ENCODE data around the gene STIM1. TPM values are rescaled to one million over a fixed set of nuclear protein-coding genes. Genes with fewer than 3 reads are reported as not detected.

The STIM1 gene
- total RNA-seq, 2 donors from 2014 or later, result 115 to 125 TPM

DNA sequence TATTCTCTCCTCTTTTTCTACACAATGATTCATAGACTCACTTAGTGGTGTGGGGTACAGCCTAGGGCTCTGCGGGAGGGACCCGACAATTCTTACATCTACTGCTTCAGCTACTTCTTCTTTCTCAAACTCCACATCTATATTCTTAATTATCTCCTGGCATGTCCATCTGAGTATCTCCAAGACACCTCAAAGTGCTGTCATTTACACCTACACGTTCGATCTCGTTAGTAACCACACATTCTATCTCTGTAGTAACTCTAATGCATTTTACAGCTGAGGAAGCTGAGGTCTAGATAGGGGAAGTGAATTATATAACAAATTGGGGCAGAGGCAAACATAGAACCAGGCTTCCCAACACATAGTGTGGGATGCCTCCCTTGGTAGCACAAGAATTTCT lies 211.4 kb downstream of the STIM1 start:
- peak overlapping the region; percentile 94 for H3K27ac Mint-ChIP-seq
- H3K9me3 ChIP-seq (ENCODE audit: control insufficient read depth, low read length, poor library complexity, severe bottlenecking), result no peaks in the 10 kb centered on the region
- DNase-seq (no peak), ATAC-seq (peak; percentile 71)
- H3K36me3 Mint-ChIP-seq (ENCODE audit: low read depth), result peaks cover 7% of the 10 kb centered on the region
- peak overlapping the region; percentile 55 for H3K4me3 Mint-ChIP-seq
- peaks cover 62% of the 10 kb centered on the region for H3K4me1 Mint-ChIP-seq
- no peaks in the 10 kb centered on the region for H3K27me3 Mint-ChIP-seq

DNA sequence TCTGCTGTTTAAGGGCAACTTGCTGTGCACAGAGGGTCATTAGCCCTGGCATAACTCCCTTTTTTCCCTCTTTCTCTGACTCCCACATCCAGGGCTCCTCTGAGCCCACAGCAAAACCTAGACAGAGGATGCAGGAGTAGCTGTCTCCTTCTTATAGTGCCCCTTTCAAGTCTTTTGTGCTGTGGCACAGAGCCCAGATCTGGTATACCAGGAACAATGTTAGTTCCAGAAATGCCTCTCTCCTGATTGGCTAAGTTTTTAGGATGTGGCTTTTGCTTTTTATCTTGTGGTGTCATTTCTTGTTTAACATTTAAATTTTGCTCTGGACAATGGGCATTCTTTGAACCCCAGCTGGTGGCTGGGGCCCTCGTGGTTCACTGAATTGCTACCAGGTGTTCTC lies 213.5 kb downstream of the STIM1 start:
- no peaks in the 10 kb centered on the region for H3K27me3 Mint-ChIP-seq
- no peak for ATAC-seq
- peaks cover 7% of the 10 kb centered on the region for H3K36me3 Mint-ChIP-seq (ENCODE audit: low read depth)

DNA sequence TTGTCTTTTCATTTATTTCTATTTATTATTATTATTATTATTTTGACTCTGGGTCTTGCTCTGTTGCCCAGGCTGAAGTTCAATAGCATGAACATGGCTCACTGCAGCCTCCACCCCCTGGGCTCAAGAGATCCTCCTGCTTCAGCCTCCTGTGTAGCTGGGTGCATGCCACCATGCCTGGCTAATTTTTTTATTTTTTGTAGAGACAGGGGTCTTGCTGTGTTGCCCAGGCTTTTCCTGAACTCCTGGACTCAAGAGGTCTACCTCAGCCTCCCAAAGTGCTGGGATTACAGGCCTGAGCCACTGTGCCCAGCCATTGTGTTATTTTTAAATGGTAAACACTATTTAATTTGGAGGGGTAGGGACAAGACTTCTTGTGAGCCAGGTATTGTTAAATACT lies 215.9 kb downstream of the STIM1 start:
- no peaks in the 10 kb centered on the region for H3K27me3 Mint-ChIP-seq
- H3K4me1 Mint-ChIP-seq, result peaks cover 53% of the 10 kb centered on the region
- H3K36me3 Mint-ChIP-seq (ENCODE audit: low read depth), result peaks cover 7% of the 10 kb centered on the region
- peak overlapping the region; percentile 73 for H3K27ac Mint-ChIP-seq
- no peak overlapping the region for H3K4me3 Mint-ChIP-seq
- DNase-seq, result no peak
- no peak for ATAC-seq
- no peaks in the 10 kb centered on the region for H3K9me3 ChIP-seq (ENCODE audit: control insufficient read depth, low read length, poor library complexity, severe bottlenecking)

More for the DNA sequence above, 213.5 kb downstream of the STIM1 start:
- no peaks in the 10 kb centered on the region for H3K9me3 ChIP-seq (ENCODE audit: control insufficient read depth, low read length, poor library complexity, severe bottlenecking)
- H3K4me3 Mint-ChIP-seq, result peak overlapping the region; percentile 61
- H3K4me1 Mint-ChIP-seq, result peaks cover 74% of the 10 kb centered on the region
- no peak for DNase-seq
- H3K27ac Mint-ChIP-seq, result peak overlapping the region; percentile 94

DNA sequence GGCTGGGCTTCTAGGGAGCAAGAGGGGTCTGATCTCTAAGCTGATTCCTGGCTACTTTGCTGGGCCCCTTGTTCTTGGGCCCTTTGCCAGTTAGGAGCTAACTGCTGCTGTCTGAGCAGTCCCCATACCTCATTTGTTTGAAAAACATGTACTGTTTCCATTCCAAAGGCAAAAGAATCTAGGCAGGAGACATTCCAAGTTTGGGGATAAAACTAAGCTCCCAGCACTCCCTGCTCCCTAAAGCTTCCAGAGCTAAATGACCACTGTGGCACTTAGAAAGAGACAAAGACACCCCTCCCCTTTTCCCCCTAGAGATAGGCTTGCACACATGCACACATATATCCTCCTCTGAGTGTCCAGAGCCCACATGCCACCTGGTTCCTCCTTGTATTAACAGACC lies 216.4 kb downstream of the STIM1 start:
- Mint-ChIP-seq H3K27me3 (no peaks in the 10 kb centered on the region), H3K4me1 (peaks cover 49% of the 10 kb centered on the region), H3K4me3 (no peak overlapping the region), H3K27ac (peak overlapping the region; percentile 73), H3K36me3 (ENCODE audit: low read depth) (peaks cover 7% of the 10 kb centered on the region)
- ATAC-seq (no peak), DNase-seq (no peak)
- H3K9me3 ChIP-seq (ENCODE audit: control insufficient read depth, low read length, poor library complexity, severe bottlenecking), result no peaks in the 10 kb centered on the region

DNA sequence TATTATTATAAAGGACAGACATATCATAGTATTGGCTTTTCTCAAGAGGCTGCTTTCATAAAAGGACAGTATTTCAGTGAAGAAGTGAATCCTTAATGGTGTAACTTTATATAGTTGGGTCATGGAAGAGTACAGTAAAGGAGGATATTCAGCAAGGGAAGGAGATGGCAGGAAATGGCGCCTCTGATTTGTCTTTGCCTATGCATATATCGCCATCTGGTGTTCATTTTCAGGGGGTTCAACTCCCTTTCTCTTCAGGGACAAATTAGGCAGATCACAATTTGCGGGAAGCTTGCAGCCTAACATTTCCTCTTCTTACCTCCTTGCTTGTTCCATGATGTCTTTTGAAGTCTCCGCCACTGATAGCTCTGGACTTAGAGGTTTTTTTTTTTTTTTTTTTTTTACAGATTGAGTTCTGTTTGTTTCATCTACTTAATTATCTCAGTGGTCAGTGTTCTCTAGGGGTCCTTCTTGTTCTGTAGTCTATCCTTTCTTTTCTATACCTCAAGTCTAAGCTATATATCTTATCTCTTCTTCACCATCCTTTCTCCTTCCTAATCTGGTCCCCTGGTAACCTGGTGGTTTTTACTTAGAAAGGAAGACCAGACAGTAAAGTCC lies 217.3 kb downstream of the STIM1 start:
- ATAC-seq (peak; percentile 88), DNase-seq (peak in 2 of 3 donors; percentile 16 to 27)
- Mint-ChIP-seq H3K36me3 (ENCODE audit: low read depth) (peaks cover 7% of the 10 kb centered on the region), H3K4me1 (peaks cover 44% of the 10 kb centered on the region), H3K27me3 (no peaks in the 10 kb centered on the region), H3K27ac (peak overlapping the region; percentile 73), H3K4me3 (no peak overlapping the region)
- no peaks in the 10 kb centered on the region for H3K9me3 ChIP-seq (ENCODE audit: control insufficient read depth, low read length, poor library complexity, severe bottlenecking)

DNA sequence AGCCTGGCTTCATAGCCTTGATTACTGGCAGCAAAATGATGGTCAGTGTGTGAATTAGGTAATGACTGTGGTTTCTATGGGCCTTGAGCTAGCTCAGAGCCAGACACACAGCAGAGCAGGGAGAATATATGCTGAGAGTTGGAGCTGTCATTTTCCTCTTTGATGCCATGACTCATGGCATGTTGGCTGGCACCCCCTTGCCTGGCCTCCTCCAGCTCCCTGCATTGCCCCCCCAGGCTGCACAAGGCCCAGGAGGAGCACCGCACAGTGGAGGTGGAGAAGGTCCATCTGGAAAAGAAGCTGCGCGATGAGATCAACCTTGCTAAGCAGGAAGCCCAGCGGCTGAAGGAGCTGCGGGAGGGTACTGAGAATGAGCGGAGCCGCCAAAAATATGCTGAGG lies 218.8 kb downstream of the STIM1 start:
- H3K9me3 ChIP-seq (ENCODE audit: control insufficient read depth, low read length, poor library complexity, severe bottlenecking), result no peaks in the 10 kb centered on the region
- H3K27ac Mint-ChIP-seq, result no peak overlapping the region
- DNase-seq (no peak), ATAC-seq (no peak)
- peaks cover 32% of the 10 kb centered on the region for H3K4me1 Mint-ChIP-seq
- H3K4me3 Mint-ChIP-seq, result peak overlapping the region; percentile 41
- H3K27me3 Mint-ChIP-seq, result no peaks in the 10 kb centered on the region
- H3K36me3 Mint-ChIP-seq (ENCODE audit: low read depth), result peaks cover 7% of the 10 kb centered on the region

DNA sequence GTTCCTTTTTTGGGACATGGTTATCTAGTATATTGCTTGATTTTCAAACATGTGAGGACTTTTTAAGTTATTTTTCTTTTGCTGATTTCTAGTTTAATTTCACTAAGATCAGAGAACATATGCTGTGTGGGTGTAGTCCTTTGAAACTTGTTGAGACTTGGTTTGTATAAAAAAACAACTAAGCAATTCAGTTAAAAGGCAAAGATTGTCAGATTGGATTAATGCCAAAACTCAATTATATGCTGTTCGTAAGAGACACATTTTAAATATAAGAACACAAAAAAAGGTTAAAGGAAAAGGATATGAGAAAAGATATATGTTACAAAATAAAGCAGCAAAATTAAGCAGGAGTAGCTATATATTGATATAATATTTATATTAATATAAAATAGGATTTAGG lies 221.3 kb downstream of the STIM1 start:
- ATAC-seq (no peak), DNase-seq (no peak)
- Mint-ChIP-seq H3K4me3 (no peak overlapping the region), H3K4me1 (peaks cover 23% of the 10 kb centered on the region), H3K36me3 (ENCODE audit: low read depth) (no peaks in the 10 kb centered on the region), H3K27me3 (no peaks in the 10 kb centered on the region), H3K27ac (peak overlapping the region; percentile 79)
- H3K9me3 ChIP-seq (ENCODE audit: control insufficient read depth, low read length, poor library complexity, severe bottlenecking), result no peaks in the 10 kb centered on the region

DNA sequence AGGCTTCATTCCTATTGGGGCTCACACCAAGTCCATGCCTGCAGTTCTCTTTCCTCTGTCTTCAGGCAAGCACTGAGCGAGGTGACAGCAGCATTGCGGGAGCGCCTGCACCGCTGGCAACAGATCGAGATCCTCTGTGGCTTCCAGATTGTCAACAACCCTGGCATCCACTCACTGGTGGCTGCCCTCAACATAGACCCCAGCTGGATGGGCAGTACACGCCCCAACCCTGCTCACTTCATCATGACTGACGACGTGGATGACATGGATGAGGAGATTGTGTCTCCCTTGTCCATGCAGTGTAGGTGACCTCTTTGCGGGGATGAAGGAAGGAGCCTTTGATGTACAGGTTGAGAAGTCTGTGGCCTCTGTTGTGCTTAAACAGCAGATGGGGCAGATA lies 227.7 kb downstream of the STIM1 start:
- peaks cover 26% of the 10 kb centered on the region for H3K36me3 Mint-ChIP-seq (ENCODE audit: low read depth)
- peaks cover 32% of the 10 kb centered on the region for H3K4me1 Mint-ChIP-seq
- no peaks in the 10 kb centered on the region for H3K9me3 ChIP-seq (ENCODE audit: control insufficient read depth, low read length, poor library complexity, severe bottlenecking)
- H3K27ac Mint-ChIP-seq, result peak overlapping the region; percentile 88
- DNase-seq (no peak), ATAC-seq (no peak)
- H3K4me3 Mint-ChIP-seq, result no peak overlapping the region
- no peaks in the 10 kb centered on the region for H3K27me3 Mint-ChIP-seq

DNA sequence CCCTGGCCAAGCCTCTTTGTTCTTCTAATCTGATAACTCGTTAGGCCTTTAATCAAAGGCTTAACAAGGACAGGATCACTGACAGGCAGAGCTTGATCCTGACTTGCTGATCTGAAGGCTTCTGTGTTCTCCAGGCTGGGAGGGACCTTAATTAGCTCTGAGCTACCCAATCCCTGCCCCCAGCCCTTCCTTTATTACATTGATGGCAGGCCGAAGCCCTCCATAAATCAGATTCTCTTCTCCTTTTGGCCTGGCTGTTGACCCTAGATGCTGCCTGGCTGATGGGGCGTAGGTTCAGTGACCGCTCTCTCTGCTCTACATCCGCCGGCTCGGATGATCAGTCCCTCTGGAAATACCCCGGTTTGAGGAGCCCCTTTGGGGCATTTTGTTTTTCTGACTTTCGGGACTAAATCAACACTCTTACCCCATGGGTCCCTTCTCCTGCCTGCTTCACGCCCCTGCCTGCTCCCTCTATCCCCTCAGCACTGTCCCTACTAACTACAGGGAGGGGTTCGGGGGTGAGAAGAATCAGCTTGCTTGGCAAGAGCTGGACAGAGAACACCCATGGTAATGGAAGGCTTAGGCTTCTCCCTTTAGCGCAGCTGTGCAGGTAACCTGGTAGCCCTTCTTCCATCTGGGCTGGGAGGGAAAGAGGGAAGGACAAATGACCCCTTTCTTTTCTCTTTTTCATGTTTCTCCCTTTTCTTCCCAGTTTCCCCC lies 229.1 kb downstream of the STIM1 start:
- H3K36me3 Mint-ChIP-seq (ENCODE audit: low read depth), result peaks cover 27% of the 10 kb centered on the region
- no peaks in the 10 kb centered on the region for H3K9me3 ChIP-seq (ENCODE audit: control insufficient read depth, low read length, poor library complexity, severe bottlenecking)
- DNase-seq (no peak), ATAC-seq (no peak)
- H3K4me3 Mint-ChIP-seq, result no peak overlapping the region
- no peaks in the 10 kb centered on the region for H3K27me3 Mint-ChIP-seq
- peaks cover 43% of the 10 kb centered on the region for H3K4me1 Mint-ChIP-seq
- H3K27ac Mint-ChIP-seq, result peak overlapping the region; percentile 88

DNA sequence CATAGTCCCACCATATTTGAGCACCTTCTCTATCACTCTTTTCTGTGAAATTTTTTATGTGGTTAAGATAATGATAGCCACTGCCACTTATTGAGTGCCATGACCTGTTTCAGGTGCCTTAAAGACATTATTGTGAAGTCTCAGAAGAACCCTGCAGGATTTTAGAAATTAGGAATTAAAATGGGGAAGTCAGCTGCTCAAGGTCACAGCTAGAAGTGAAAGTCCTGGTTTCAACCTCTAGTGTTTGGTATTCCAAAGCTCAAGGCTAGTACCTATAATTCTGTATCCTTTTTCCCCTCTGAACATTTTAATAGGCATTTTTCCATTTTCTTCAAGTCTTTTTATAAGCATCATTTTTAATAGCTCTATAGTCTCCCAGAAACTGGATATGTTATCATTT lies 230.1 kb downstream of the STIM1 start:
- H3K36me3 Mint-ChIP-seq (ENCODE audit: low read depth), result peaks cover 27% of the 10 kb centered on the region
- ATAC-seq (no peak), DNase-seq (no peak)
- H3K27ac Mint-ChIP-seq, result peak overlapping the region; percentile 75
- peaks cover 52% of the 10 kb centered on the region for H3K4me1 Mint-ChIP-seq
- no peaks in the 10 kb centered on the region for H3K9me3 ChIP-seq (ENCODE audit: control insufficient read depth, low read length, poor library complexity, severe bottlenecking)
- H3K4me3 Mint-ChIP-seq, result no peak overlapping the region
- H3K27me3 Mint-ChIP-seq, result no peaks in the 10 kb centered on the region

DNA sequence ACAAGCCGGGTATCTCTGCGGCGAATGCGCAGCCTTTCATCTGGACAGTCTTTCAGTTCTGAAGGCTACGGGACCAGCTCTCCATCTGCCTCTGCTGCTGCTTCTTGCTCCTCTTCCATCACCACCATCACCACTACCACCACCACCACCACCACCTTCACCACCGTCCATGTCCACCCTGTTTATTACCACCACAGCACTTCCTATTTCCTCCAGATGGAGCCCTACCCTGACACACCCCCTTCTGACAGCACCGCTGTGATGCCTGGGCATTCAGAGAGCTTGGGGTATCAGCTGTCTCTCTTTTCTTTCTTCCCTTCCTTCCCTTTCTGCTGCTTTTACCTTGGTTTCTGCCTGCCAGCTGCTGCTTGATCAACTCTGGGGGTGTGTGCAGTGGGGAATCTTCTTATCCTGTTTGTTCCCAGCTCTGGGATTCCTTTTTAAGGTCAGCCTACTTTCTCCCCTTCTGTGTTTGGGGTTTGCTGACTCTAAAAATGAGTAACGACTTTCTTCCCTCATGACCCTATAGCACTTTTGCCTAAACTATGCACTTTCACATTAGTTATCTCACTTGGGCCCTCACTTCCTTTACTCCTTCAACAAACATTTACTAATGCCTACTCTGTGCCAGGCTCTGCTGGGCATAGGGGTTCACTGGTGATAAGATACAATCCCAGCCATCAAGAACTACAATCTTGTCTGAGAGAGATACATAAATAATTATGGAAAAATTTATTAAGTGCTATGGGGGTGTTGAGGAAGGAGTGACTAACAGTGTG lies 231.3 kb downstream of the STIM1 start:
- no peaks in the 10 kb centered on the region for H3K27me3 Mint-ChIP-seq
- peaks cover 59% of the 10 kb centered on the region for H3K4me1 Mint-ChIP-seq
- ATAC-seq (no peak), DNase-seq (no peak)
- H3K27ac Mint-ChIP-seq, result peak overlapping the region; percentile 77
- H3K36me3 Mint-ChIP-seq (ENCODE audit: low read depth), result peaks cover 31% of the 10 kb centered on the region
- H3K4me3 Mint-ChIP-seq, result no peak overlapping the region
- no peaks in the 10 kb centered on the region for H3K9me3 ChIP-seq (ENCODE audit: control insufficient read depth, low read length, poor library complexity, severe bottlenecking)

DNA sequence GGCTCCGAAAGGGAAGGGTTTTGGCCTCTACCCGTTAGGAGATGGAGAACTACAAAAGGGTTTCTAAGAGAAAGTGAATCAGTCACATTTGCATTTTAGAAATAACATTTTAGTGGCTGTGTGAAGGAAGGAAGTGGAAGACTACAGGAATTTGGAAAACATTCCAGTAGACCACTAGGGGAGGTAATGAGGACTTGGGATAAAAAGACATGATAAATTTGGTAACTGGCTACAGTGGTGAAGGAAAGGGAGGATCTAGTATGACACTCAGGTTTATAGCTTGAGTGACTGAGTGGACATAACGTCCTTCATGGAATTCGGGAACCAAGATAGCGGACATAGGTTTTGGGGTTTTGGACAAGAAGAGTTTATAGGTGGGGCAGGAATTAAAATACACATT lies 232.1 kb downstream of the STIM1 start:
- Mint-ChIP-seq H3K4me3 (no peak overlapping the region), H3K36me3 (ENCODE audit: low read depth) (peaks cover 29% of the 10 kb centered on the region), H3K4me1 (peaks cover 67% of the 10 kb centered on the region), H3K27me3 (no peaks in the 10 kb centered on the region), H3K27ac (peak overlapping the region; percentile 77)
- DNase-seq (no peak), ATAC-seq (no peak)
- no peaks in the 10 kb centered on the region for H3K9me3 ChIP-seq (ENCODE audit: control insufficient read depth, low read length, poor library complexity, severe bottlenecking)

DNA sequence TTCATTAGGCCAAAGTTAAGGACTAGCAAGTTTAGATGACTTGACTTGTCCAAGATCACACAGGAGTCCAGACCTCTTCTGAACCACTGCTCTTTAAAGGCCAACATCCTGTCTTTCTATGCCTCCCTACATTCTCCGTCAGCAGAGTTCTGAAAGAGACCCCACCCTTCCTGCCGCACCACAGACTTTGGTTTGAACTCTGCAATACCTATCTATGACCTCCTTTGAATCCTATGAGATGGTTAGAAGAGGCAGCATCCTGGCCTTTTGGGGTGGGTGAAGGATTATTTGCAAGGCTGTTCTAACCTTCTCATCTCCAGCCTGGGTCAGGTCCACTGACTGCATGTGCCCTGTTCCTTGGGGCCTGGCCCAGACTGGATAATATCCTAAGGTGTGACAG lies 234.8 kb downstream of the STIM1 start:
- H3K9me3 ChIP-seq (ENCODE audit: control insufficient read depth, low read length, poor library complexity, severe bottlenecking), result no peaks in the 10 kb centered on the region
- Mint-ChIP-seq H3K27me3 (no peaks in the 10 kb centered on the region), H3K4me1 (peaks cover 71% of the 10 kb centered on the region), H3K36me3 (ENCODE audit: low read depth) (peaks cover 23% of the 10 kb centered on the region), H3K27ac (peak overlapping the region; percentile 96), H3K4me3 (peak overlapping the region; percentile 88)
- peak; percentile 70 for ATAC-seq
- DNase-seq, result peak in 2 of 3 donors; percentile 34 to 35
